GM19372 (cell line): ENCODE measurements around the gene GAGE12J.
"Not testable (repeated sequence)": the region's sequence is repeated elsewhere in the genome, so short reads cannot be mapped to it uniquely, and the experiment has no call there.

ENCODE experiments used
- ATAC-seq: cut with Tn5 transposase; IDR thresholded peaks from one replicate; pipeline ENCODE4 v1.9.1; 2021; ENCODE audit warnings: mild to moderate bottlenecking, low read depth, moderate library complexity; ENCODE audit not compliant: unreplicated experiment

GAGE12J gene, protein sequence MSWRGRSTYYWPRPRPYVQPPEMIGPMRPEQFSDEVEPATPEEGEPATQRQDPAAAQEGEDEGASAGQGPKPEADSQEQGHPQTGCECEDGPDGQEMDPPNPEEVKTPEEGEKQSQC

GRCh38 chrX:49321737-49322136 is at the start of gene GAGE12J:
Gene GAGE12J, plus strand, starts transcription at chrX:49322037. Its CDS starts 1,157 bp downstream, at chrX:49323194.
- not testable (repeated sequence) for ATAC-seq

- ATAC-seq = no peak
Measured at GRCh38 chrX:49272421-49272820, 49.4 kb upstream of the GAGE12J start.

GRCh38 chrX:49273181-49273727 is 48.6 kb upstream of the GAGE12J start:
- no peak for ATAC-seq

- no peak for ATAC-seq
Measured at GRCh38 chrX:49276207-49276606, 45.6 kb upstream of the GAGE12J start.

DNA sequence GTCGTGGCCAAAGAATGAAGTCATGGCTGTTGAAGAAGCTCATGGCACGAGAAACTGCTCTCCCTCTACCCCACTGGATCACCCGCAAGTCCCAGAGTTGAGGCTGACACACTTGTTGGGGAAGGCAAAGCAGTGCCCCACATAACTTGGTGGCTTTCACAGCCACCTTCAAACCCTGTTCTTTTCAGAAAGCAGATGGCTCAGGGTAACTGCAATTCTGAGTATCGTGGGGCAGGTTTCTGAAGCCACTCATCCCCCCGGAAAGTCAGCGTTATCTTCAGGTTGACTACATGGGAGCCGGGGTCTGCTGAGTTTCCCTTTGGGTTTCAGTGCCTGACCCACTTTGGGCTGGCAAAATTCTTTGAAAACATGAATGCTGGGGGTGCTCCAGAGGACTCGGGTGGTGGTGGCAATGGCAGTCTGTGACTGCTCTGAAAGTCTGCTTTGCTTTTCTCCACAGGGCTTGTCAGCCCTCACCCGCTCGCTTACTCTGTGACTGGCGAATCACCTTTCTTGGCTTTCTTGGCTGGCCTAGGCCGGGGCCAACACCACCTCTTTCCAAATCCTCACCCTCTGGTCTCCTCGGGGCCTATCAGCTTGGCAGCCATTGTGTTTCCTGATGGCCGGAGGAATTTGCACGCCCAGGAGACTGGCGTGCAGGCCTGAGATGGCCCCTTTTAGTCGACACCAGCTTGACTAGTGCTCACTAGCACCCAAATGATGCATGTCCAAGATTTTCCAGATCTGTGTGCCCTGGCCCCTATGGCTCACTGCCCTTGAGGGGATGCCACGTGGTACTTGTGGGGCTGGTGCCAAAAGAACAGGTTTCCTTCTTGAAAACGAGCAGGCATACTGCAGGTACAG is 44.9 kb upstream of the GAGE12J start:
- ATAC-seq = no peak

DNA sequence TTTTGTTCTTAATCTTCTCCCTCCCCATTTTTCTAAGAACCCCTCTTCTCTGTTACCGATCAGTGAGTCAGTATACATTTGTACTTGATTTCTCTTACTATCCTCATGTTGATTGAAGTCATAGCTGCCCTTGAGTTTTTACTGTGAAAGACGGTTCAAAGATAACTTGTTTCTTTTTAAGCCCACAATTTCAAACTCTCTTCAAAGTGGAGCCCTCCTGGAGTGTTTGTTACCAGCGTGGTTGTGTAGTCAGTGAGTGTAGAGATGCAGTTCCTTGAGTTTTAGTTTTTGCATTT is 44.4 kb upstream of the GAGE12J start:
- no peak for ATAC-seq

DNA sequence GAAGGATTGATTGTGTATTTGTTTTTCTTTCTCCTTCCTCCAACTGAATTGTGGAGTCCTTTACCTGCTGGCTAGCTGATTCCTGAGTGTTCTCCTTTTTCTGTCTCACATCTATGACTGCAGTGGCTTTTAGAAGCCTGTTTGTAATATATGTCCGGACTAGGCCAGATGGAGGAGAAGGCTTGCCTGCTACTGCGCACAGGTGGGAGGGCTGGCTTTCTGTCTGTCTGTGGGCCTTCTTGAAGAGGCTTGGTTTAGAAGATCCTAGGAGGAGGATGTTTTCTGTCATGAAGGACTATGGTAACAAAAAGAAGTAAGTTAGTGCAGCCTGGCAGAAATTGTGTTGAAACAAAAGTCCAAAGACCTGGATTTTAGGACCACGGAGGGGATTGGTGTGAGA is 43.8 kb upstream of the GAGE12J start:
- no peak for ATAC-seq

- no peak for ATAC-seq
Measured at GRCh38 chrX:49282647-49283011, 39.2 kb upstream of the GAGE12J start.

DNA sequence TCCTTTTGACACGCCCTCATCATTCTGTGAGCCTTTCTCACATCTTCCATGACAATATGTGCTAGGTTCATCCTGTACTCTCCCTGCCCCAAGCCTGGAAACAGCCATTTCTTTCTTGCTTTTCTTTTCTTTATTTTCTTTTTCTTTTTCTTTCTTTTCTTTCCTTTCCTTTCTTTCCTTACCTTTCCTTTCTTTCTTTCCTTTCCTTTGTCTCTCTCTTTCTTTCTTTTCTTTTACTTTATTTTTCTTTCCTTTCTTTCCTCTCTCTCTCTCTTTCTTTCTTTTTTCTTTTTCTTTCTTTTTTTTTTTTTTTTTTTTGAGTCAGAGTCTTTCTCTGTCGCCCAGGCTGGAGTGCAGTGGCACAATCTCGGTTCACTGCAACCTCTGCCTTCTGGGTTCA is 37.6 kb upstream of the GAGE12J start:
- ATAC-seq = no peak

- ATAC-seq = no peak
Measured at GRCh38 chrX:49286136-49286535, 35.7 kb upstream of the GAGE12J start.

DNA sequence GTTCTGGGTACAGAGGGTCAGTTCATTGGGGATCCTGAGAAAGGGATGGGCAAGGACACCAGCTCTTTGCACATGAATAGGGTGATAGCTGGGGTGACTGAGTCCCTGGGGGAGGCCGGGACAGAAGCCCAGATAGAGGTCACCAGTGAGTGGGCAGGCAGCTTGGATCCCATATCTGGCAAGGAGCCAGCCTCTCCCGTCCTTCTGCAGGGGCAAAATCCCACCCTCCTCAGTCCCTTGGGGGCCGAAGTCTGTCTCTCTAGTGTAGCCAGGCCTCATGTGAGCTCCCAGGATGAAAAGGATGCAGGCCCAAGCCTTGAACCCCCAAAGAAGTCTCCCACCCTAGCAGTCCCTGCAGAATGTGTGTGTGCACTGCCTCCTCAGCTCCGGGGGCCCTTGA is 35.3 kb upstream of the GAGE12J start:
- no peak for ATAC-seq

GRCh38 chrX:49287665-49288064 is 34.2 kb upstream of the GAGE12J start:
- ATAC-seq = no peak

GRCh38 chrX:49290215-49290614 is 31.6 kb upstream of the GAGE12J start:
- no peak for ATAC-seq

DNA sequence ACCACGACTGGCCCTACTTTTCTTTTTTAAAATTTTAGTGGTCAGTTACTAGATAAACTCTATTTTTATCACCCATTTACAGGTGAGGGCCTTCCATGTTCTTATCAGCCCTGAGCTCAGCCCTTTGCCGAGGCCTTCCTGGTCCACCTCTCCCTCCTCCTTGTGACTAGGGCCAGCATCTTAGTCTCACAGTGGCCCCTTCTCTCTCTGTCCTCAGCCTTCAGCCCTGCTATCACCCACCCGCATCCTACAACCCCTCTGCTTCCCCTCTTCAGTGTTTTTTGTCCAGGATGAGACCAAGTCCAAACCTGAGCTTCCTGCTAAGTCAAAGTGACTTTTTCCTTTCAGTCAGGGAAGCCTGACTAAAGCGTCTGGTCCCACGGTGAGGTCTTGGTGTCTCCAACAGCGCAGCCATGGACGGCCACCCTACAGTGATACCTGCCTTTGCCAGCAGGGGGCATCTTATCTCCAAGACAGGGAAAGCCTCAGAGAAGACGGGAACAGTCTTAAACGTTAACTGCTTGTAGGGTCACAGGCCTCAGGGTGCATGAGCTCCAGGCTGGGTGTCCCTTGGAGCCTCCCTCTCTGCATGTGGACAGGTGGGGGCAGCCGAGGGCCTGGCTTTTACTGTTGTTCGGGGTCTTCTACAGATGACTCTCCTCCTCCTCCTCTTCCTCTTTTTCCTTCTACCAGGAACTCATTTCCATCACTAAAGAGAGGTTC is 30.1 kb upstream of the GAGE12J start:
- no peak for ATAC-seq

DNA sequence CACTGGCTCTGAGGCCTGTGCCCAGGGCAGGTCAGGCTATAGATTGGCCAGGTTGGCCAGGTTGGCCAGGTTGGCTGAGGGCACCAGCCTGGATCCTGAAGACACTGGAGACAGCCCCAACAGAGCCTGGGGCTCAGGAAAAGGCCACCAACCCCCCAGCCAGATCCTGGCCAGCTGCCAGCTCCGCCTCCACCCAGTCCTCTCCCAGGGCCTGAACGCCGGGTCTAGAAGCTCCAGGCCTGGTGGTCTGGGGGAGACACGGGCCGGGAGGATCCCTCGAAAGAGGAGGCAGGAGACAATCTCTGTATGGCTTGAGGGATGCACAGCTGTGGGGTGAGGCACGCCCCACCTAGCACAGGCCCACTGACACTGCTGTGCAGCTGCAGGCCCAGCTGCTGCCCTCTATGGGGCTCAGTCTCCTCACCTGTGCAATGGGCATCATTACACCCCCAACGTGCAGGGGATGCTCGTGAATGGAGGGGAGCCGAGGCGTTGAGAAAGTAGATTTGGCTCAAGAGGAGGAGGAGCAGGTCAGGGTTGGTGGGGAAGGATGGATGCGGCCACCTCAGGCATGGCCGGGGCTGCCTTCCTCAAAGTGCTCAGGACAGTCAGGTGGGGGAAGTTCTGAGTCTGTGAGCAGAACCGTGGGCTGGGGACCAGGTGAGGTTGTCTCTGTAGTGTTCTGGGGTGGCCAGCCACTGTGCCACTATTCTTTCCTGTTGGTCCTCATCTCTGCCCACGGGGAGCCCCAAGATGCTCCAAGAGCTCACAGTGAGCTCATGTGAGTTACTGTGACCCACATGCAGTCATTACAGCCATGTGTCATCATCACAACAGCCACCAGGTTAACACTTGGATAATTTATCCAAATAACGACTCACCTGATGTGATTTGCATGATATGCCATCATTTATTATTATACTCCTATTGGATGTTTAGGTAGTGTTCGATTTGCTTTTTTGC is 29.2 kb upstream of the GAGE12J start:
- ATAC-seq = no peak

DNA sequence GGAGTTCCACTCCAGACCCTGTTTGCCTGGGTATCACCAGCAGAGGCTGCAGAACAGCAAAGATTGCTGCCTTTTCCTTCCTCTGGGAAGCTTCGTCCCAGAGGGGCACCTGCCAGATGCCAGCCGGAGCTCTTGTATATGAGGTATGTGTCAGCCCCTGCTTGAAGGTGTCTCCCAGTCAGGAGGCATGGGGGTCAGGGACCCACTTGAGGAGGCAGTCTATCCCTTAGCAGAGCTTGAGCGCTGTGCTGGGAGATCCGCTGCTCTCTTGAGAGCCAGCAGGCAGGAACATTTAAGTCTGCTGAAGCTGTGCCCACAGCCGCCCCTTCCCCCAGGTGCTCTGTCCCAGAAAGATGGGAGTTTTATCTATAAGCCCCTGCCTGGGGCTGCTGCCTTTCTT is 22.5 kb upstream of the GAGE12J start:
- ATAC-seq = not testable (repeated sequence)

DNA sequence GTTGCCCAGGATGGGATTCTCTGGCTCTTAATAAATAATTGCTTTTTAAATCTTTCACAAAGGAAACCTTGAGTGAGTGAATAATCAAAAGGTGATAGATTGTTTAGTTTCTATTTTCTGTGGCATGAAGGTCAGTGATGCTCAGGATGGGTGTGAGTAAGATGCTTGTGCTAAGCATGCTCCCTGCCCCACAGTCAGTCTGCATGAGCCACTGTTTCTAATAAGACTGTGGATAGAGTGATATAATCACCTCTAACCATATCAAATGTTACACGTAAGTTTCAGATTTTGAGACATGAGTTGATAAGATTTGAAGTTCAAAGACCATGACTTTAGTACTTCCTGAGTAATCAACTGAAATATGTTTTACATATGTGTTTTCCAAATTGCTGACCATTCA is 21.1 kb upstream of the GAGE12J start:
- ATAC-seq = no peak

DNA sequence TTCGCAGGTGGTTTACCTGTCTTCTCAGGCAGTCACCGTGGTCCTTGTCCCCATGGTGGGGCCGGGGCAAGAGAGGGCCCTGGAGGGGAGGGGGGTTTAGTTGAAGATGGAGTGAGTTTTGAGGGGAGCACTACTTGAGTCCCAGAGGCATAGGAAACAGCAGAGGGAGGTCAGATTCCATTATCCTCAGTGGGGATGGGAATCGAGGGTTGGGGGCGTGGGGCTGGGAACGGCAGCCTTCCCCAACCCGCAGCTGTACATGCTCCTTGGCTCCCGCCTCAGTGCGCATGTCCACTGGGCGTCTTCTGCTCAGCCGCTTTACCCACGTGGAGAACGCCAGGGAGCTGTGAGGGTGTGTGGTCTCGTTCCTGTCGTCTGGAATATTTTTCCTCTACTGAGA is 18.5 kb upstream of the GAGE12J start, which contains the start of gene GAGE10:
GAGE10 (plus strand) TSS at position 301 of the 400 bp plus-strand sequence. CDS start 1,214 bp downstream, outside the sequence.
- ATAC-seq = no peak

- ATAC-seq = not testable (repeated sequence)
Measured at GRCh38 chrX:49307775-49308174, 14.1 kb upstream of the GAGE12J start.

GRCh38 chrX:49308604-49309269 is 13.1 kb upstream of the GAGE12J start:
- ATAC-seq = no peak
